NOMO-1 (cell line): ENCODE measurements around the gene SBNO1.
"Not testable (repeated sequence)": the region's sequence is repeated elsewhere in the genome, so short reads cannot be mapped to it uniquely, and the experiment has no call there.

ENCODE experiments used
- DNase-seq, 2 experiments: peaks; one replicate each; lab custom pipeline; 2025; ENCODE audit not compliant: unreplicated experiment in 2 of 2; lab: John Stamatoyannopoulos, UW

The SBNO1 gene

GRCh38 chr12:123351349-123351748 is 13.3 kb downstream of the SBNO1 start:
- no peak for DNase-seq

DNA sequence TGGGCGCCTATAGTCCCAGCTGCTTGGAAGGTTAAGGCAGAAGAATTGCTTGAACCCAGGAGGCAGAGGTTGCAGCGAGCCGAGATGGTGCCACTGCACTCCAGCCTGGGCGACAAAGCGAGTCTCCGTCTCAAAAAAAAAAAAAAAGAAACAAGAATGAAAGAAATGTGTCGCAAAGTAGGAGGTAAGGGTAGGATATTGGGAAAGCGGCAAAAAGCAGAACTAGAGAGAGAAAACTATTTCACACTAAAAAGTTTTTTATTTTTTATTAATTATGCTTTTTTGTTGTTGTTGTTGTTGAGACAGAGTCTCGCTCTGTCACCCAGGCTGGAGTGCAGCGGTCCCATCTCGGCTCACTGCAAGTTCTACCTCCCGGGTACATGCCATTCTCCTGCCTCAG is 17.7 kb downstream of the SBNO1 start:
- peak in 1 of 2 experiments; percentile 5 for DNase-seq

GRCh38 chr12:123344086-123344485 is 20.6 kb downstream of the SBNO1 start:
- DNase-seq, result no peak

- DNase-seq, result no peak
These were observed 27.6 kb downstream of the SBNO1 start for GRCh38 chr12:123337070-123337469.

- no peak for DNase-seq
These were observed 28.1 kb downstream of the SBNO1 start for GRCh38 chr12:123336530-123336929.

DNA sequence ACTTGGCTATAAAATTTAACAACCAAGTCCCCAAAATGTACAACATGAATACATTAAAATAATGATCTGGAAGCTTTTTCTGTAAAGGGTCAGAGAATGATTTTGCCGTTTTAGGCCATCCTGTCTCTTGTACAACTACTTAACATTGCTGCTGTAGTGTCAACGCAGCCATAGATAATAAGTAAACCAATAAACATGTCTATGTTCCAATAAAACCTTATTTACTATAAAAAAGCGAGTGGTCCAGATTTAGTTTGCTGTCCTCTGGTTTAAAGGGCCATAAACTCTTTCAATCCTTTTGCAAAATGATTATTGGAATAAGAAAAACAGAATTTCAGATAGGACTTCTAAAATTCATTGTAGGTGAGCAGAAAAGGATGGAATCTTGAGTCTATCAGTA is 29.2 kb downstream of the SBNO1 start:
- no peak for DNase-seq

DNA sequence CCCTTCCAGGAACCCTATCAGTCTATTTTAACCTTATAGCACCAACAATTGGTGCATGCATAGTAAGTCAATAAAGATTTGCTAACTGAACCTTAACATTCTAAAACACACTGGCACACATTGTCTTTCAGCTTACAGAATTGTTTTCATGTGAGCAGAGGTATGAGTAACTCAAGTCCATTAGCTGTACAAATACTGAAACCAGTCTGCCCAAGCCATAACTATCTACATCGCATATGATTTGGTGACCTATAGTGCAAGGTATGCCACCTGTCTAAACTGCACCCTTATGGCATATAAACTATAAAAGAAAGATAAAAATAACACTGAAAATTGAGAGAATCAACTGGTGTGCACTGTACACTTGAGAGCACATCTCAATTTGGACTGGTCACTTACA is 34.8 kb downstream of the SBNO1 start:
- DNase-seq, result no peak

DNA sequence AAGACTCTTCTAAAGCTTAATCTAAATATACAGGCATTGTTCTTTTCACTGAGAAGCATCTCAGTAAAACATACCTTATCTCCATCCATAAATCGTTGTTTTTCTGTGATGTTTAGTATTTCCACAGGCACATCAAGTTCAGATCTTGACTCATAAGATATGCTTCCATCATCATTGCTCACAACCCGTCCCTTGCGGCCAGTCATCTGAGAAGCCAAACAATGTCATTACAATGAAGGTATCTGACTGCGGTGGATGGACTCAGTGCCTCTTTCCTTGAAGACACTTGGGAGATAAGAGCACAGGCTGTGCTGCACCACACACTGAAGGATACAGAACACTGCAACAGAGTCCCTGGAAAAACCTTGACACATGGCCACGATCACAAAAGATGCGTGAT is 44.8 kb downstream of the SBNO1 start:
- DNase-seq, result no peak

DNA sequence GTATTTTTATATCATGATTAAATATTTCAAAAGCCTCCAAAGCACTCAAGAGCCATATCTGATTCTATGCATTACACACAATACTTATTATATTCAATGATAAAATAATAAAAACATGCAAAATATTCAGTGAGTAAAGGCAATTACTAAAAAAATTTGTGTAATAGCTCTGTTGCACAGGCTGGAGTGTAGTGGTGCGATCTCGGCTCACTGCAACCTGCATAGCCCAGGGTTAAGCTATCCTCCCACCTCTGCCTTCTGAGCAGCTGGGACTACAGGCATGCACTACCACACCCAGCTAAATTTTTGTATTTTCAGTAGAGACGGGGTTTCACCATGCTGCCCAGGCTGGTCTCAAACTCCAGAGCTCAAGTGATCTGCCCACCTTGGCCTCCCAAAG is 45.4 kb downstream of the SBNO1 start:
- no peak for DNase-seq

- DNase-seq, result not testable (repeated sequence)
These were observed 51.6 kb downstream of the SBNO1 start for GRCh38 chr12:123313046-123313445.

GRCh38 chr12:123306200-123306599 is 58.4 kb downstream of the SBNO1 start:
- no peak for DNase-seq

GRCh38 chr12:123305136-123305535 is 59.5 kb downstream of the SBNO1 start:
- no peak for DNase-seq

DNA sequence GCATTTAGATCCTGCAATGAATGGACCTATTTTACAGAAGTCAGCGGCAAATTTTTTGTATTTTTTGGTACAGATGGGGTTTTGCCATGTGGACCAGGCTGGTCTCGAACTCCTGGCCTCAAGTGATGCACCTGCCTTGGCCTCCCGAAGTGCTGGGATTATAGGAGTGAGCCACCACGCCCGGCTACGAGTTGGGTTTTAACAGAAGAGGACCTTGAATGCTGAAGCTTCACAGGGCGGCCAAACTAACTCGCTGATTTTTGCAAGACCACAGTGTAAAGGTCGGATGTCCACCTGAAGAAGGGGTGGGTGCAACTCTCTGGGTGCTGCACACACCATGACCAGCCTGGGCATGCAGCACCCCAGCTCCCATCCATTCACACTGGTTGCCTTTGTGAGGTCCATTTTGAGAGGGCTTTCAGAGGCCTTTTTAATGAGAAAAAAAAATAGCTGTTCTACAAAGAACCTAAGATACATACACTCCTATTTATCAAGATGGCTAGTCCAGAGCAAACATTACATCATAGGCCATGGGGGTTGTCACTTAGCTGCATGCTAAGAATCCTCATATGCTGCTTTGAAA is 71.4 kb downstream of the SBNO1 start:
- no peak for DNase-seq

- no peak for DNase-seq
These were observed 74.7 kb downstream of the SBNO1 start for GRCh38 chr12:123289911-123290310.

GRCh38 chr12:123288751-123289346 is 75.8 kb downstream of the SBNO1 start:
- no peak for DNase-seq

DNA sequence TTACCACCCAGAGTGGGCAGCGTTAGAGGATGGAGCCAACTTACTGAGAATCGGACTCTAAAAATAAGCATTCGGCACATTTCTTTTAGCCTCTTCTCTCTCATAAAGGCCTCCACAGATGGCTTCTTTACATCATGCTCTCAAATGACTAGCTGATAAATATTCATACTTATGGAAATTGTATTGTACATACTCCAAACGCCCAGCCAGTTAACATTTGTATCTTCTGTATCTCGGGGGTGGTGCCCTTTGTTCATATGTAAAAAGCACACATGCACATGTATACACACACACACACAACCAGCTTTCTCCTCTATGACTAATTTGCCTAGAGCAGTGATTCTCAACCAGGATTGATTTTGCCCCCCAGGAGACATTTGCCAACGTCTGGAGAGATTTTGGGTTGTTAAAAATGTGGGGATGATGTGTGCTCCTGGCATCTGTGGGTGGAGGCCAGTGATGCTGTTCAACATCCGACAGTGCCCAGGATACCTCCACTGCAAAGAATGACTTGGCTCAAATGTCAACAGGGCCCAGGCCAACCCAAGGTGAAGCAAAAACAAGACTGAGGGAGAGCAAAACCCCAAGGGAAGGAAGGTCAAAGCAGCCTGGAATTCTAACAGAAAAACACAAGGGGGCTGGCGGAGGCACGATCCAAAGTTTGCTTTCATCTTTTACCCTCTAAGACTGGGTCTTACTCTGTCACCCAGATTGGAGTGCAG is 77.8 kb downstream of the SBNO1 start:
- DNase-seq, result no peak

DNA sequence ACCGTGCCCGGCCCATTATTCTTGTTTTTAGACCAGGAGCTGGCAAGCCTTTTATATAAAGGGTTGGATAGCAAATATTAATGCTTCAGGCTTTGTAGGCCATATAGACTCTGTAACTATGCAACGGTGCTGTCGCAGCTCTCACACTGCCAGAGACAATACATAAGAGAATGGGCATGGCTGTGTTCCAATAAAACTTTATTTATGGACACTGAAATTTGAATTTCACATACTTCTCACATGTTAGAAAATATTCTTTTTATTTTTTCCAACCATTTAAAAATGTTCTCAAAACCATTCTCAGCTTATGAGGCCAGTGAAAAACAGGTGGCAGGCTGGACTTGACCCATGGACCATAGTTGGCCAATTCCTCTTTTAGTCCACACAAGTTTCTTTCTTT is 80.0 kb downstream of the SBNO1 start:
- DNase-seq, result no peak

- DNase-seq, result no peak
These were observed 81.2 kb downstream of the SBNO1 start for GRCh38 chr12:123283461-123283860.

DNA sequence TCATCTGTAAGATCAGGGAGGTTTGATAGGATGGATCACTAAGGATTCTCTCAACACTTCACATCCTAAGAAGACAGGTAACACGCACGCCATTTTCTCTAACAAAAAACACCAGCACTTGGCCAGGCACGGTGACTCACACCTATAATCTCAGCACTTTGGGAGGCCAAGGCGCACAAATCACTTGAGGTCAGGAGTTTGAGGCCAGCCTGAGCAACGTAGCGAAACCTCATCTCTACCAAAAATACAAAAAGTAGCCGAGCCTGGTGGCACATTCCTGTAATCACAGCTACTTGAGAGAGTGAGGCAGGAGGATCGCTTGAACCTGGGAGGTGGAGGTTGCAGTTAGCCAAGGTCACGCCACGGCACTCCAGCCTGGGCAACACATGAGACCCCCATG is 82.5 kb downstream of the SBNO1 start:
- DNase-seq, result no peak

DNA sequence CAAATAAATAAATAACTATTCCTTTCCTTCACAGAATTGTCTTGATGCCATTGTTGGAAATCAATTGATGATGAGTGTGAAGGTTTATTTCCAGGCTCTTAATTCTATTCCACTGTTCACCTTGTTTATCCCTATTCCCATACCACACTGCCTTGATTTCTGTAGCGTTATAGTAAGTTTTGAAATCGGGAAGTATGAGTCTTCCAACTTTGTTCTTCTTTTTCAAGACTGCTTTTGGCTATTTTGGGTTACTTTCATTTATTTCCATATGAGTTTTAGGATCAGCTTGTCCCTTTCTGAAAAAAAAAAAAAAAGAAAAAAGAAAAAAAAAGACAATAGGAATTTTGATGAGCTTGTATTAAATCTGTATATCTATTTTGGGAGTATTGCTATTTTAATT is 83.7 kb downstream of the SBNO1 start:
- no peak for DNase-seq

GRCh38 chr12:123278101-123278627 is 86.5 kb downstream of the SBNO1 start:
- peak; percentile 38 to 79 for DNase-seq

GRCh38 chr12:123273166-123273565 is 91.5 kb downstream of the SBNO1 start:
- DNase-seq, result no peak
